Measurements from ENCODE around the gene LPP.

DNA sequence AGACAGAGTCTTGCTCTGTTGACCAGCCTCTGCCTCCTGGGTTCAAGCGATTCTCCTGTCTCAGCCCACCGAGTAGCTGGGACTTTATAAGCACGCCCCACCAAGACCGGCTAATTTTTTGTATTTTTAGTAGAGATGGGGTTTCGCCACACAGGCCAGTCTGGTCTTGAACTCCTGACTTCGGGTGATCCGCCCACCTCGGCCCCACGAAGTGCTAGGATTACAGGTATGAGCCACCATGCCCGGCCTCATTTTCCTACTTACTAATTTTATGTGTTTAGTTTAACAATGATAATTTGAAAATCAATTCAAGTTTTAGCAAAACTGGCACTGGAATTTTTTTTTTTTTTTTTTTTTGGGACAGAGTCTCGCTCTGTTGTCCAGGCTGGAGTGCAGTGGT is 336.5 kb downstream of the LPP start:
- TF ChIP-seq SP1 (IDR thresholded peaks at IDR 0.05) (no peak), SP1 (CRISPR knock-in tag; IDR thresholded peaks at IDR 0.05) (no peak), ZNF766 (CRISPR knock-in tag; IDR thresholded peaks at IDR 0.05; ENCODE audit: borderline replicate concordance) (no peak), ZKSCAN1 (IDR thresholded peaks at IDR 0.05; ENCODE audit: low read length) (no peak)
